OCI-LY7 (cell line): ENCODE measurements around the gene CFLAR. TPM values are rescaled to one million over a fixed set of nuclear protein-coding genes. Genes with fewer than 3 reads are reported as not detected.

ENCODE experiments used
- BruUV-seq: library from RNA; stranded (reverse); fragments of 400-500 nt; replicated peaks from 2 replicates; lab custom pipeline; 2021; lab: Mats Ljungman, UMichigan
- CTCF ChIA-PET: fragments of 300-600 bp; sonication (Branson Sonifier 250); formaldehyde crosslinking; loops from one replicate; lab custom pipeline; 2022; ENCODE audit warnings: antibody characterized with exemption; ENCODE audit not compliant: unreplicated experiment; lab: Charles Lee
- POLR2A ChIA-PET: fragments of 300-600 bp; sonication (Branson Sonifier 250); formaldehyde crosslinking; loops from one replicate; lab custom pipeline; 2022; ENCODE audit warnings: antibody characterized with exemption; lab: Charles Lee
- DNase-seq: peaks from one replicate; pipeline ENCODE4 v3.0.0-alpha.2; 2015; ENCODE audit warnings: low spot score
- H2AFZ ChIP-seq: fragments of 200-600 bp; sonication (generic), shearing (Covaris generic); 2 replicates; pipeline ENCODE4 v1.6.1; 2014; ENCODE audit warnings: mild to moderate bottlenecking, antibody characterized with exemption, low read length, moderate library complexity
- H3K27ac ChIP-seq: fragments of 200-600 bp; sonication (generic); 2 replicates; pipeline ENCODE4 v1.5.1; 2014; ENCODE audit warnings: mixed run types, low read depth, mild to moderate bottlenecking, moderate library complexity, low read length, inconsistent platforms; ENCODE audit not compliant: poor library complexity, severe bottlenecking
- H3K36me3 ChIP-seq: fragments of 200-600 bp; sonication (generic); 2 replicates; pipeline ENCODE4 v1.6.1; 2014; ENCODE audit warnings: mild to moderate bottlenecking, antibody characterized with exemption, low read length, moderate library complexity, mixed read lengths; ENCODE audit not compliant: insufficient read depth
- H3K4me1 ChIP-seq: fragments of 200-600 bp; sonication (generic); 2 replicates; pipeline ENCODE4 v1.5.1; 2014; ENCODE audit warnings: mild to moderate bottlenecking, low read length; ENCODE audit not compliant: insufficient read depth, poor library complexity, severe bottlenecking
- H3K4me2 ChIP-seq: fragments of 200-600 bp; sonication (generic); 2 replicates; pipeline ENCODE4 v1.6.1; 2014; ENCODE audit warnings: mild to moderate bottlenecking, low read length
- H3K4me3 ChIP-seq: fragments of 200-600 bp; sonication (generic); 2 replicates; pipeline ENCODE4 v1.5.1; 2014; ENCODE audit warnings: mild to moderate bottlenecking, low read depth, low read length; ENCODE audit not compliant: poor library complexity, severe bottlenecking
- H3K79me2 ChIP-seq: fragments of 200-600 bp; sonication (generic); 2 replicates; pipeline ENCODE4 v1.6.1; 2016; ENCODE audit warnings: low read depth, mild to moderate bottlenecking, low read length, moderate library complexity, mixed read lengths; ENCODE audit not compliant: insufficient read depth
- H3K9me2 ChIP-seq: fragments of 200-600 bp; sonication (generic); 2 replicates; pipeline ENCODE4 v1.6.1; 2016; ENCODE audit warnings: mild to moderate bottlenecking, low read length, mixed read lengths; ENCODE audit not compliant: insufficient read depth
- H3K9me3 ChIP-seq: fragments of 200-600 bp; sonication (generic); 2 replicates; pipeline ENCODE4 v1.6.1; 2014; ENCODE audit warnings: mild to moderate bottlenecking, mixed run types, low read length, mixed read lengths
- H4K20me1 ChIP-seq: fragments of 200-600 bp; sonication (generic); 2 replicates; pipeline ENCODE4 v1.6.1; 2014; ENCODE audit warnings: mild to moderate bottlenecking, antibody characterized with exemption, low read length, moderate library complexity, mixed read lengths; ENCODE audit not compliant: insufficient read depth
- EZH2phosphoT487 ChIP-seq: fragments of 200-600 bp; sonication (generic); IDR thresholded peaks from 2 replicates; pipeline ENCODE4 v1.6.1; 2018; ENCODE audit warnings: low read depth, borderline replicate concordance, mild to moderate bottlenecking, mixed run types, antibody characterized with exemption, low read length, moderate library complexity, mixed read lengths
- intact Hi-C: fragments of 100-400 bp; cut with micrococcal nuclease; formaldehyde crosslinking; loops from one replicate; pipeline ENCODE4 v1.10.0; 2022; ENCODE audit not compliant: unreplicated experiment
- total RNA-seq, 2 experiments: library from RNA; depleted of rRNA in 1 of 2; stranded (reverse); fragments of >200 nt in 1 of 2; shearing (Covaris generic) in 1 of 2; gene quantifications; 2 replicates each; pipeline ENCODE4 v1.2.3, GENCODE V29; 2014 to 2022
- TF ChIP-seq, protein P1 (sequence below): fragments of 200-600 bp; sonication (generic); conservative IDR thresholded peaks from 2 replicates; pipeline ENCODE4 v1.5.1; 2014; ENCODE audit warnings: mild to moderate bottlenecking, antibody characterized with exemption, low read length, moderate library complexity, mixed read lengths

The CFLAR gene
- total RNA-seq, 2 experiments from 2014 or later, result 42.8 to 82.5 TPM

DNA sequence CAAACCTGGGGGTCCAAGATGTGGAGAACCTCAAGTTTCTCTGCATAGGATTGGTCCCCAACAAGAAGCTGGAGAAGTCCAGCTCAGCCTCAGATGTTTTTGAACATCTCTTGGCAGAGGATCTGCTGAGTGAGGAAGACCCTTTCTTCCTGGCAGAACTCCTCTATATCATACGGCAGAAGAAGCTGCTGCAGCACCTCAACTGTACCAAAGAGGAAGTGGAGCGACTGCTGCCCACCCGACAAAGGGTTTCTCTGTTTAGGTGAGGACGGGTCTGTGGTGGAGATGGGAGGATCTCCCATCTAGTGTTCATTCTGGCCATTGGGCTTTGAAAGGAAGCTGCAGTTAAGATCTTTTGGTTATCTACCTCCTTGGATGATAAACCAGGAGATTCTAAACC lies 69.9 kb downstream of the CFLAR start:
- no peak for TF ChIP-seq EZH2phosphoT487
- TF ChIP-seq, protein P1, sequence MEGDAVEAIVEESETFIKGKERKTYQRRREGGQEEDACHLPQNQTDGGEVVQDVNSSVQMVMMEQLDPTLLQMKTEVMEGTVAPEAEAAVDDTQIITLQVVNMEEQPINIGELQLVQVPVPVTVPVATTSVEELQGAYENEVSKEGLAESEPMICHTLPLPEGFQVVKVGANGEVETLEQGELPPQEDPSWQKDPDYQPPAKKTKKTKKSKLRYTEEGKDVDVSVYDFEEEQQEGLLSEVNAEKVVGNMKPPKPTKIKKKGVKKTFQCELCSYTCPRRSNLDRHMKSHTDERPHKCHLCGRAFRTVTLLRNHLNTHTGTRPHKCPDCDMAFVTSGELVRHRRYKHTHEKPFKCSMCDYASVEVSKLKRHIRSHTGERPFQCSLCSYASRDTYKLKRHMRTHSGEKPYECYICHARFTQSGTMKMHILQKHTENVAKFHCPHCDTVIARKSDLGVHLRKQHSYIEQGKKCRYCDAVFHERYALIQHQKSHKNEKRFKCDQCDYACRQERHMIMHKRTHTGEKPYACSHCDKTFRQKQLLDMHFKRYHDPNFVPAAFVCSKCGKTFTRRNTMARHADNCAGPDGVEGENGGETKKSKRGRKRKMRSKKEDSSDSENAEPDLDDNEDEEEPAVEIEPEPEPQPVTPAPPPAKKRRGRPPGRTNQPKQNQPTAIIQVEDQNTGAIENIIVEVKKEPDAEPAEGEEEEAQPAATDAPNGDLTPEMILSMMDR, result no peak
- Histone ChIP-seq H3K9me3 (no peaks in the 10 kb centered on the region), H3K9me2 (no peaks in the 10 kb centered on the region), H3K4me2 (no peak overlapping the region), H3K4me3 (no peak overlapping the region), H3K27ac (no peak overlapping the region), H4K20me1 (no peaks in the 10 kb centered on the region), H3K36me3 (no peaks in the 10 kb centered on the region), H3K79me2 (no peaks in the 10 kb centered on the region), H3K4me1 (peaks cover 9% of the 10 kb centered on the region), H2AFZ (no peak overlapping the region)
- ChIA-PET POLR2A (interaction anchor here (1.0 to 1.2 kb wide), 2 partner anchors 28 to 296 kb away, joined by 3 to 4 read pairs; no protein-coding TSS in a partner anchor), CTCF (interaction anchor here (1.0 kb wide), 1 partner anchor 46 kb away, joined by 4 read pairs; no protein-coding TSS in a partner anchor)
- intact Hi-C loops, result no loop called here
- no TSS peak for BruUV-seq
- DNase-seq, result peak; percentile 21

DNA sequence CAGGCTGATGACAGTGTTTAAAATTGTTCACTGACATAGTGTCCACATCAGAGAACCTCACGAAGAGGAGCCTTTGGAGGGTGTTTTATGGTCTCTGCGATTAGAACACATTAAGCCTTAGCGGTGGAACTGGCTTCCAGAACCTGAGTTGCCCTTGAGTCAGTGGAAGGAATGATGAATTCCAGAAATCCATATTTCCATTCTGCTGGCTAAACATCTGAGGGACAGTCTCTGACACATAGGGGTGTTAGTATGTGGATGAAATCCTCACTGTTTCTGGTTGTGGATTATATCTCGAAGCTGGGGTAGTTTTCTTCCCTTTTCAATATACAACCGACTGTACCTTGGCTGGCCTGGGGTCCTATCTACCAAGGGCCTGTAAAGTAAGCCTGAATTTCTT lies 71.0 kb downstream of the CFLAR start:
- POLR2A ChIA-PET, result no interaction called here
- CTCF ChIA-PET, result no interaction called here
- Histone ChIP-seq H2AFZ (no peak overlapping the region), H3K9me3 (no peaks in the 10 kb centered on the region), H3K36me3 (no peaks in the 10 kb centered on the region), H3K4me3 (no peak overlapping the region), H3K9me2 (no peaks in the 10 kb centered on the region), H3K4me1 (peaks cover 9% of the 10 kb centered on the region), H4K20me1 (no peaks in the 10 kb centered on the region), H3K27ac (no peak overlapping the region), H3K4me2 (no peak overlapping the region), H3K79me2 (no peaks in the 10 kb centered on the region)
- DNase-seq, result no peak
- BruUV-seq, result no TSS peak
- intact Hi-C loops, result no loop called here
- TF ChIP-seq, protein P1, result no peak
- no peak for TF ChIP-seq EZH2phosphoT487

DNA sequence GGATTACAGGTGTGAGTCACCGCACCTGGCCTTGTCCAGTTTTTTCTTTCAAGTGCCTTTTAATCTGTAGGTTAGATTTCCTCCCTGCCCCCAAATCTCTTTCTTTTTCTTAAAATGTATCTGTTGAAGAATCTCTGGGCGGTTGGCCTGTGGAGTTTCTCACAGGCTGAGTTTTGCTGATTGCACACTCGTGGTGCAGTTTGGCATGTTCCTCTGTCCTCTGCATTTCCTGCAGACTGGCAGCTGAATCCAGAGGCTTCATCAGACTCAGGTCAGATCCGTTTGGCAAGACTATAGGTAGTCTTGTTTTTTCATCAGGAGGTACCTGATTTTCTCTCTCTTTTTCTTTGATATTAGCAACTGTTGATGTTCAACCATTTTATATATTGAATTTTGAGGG lies 72.5 kb downstream of the CFLAR start:
- ChIA-PET CTCF (no interaction called here), POLR2A (no interaction called here)
- no peaks in the 10 kb centered on the region for H3K9me3 ChIP-seq
- H3K27ac ChIP-seq, result no peak overlapping the region
- TF ChIP-seq, protein P1, result no peak
- TF ChIP-seq EZH2phosphoT487, result no peak
- no peak overlapping the region for H3K4me2 ChIP-seq
- no peaks in the 10 kb centered on the region for H3K79me2 ChIP-seq
- no peak for DNase-seq
- H3K4me3 ChIP-seq, result no peak overlapping the region
- intact Hi-C loops, result no loop called here
- no peaks in the 10 kb centered on the region for H4K20me1 ChIP-seq
- H2AFZ ChIP-seq, result no peak overlapping the region
- no TSS peak for BruUV-seq
- H3K9me2 ChIP-seq, result no peaks in the 10 kb centered on the region
- H3K36me3 ChIP-seq, result no peaks in the 10 kb centered on the region
- H3K4me1 ChIP-seq, result peaks cover under 1% of the 10 kb centered on the region
